GM18861 (cell line): Measurements from ENCODE around the gene NFIL3.
A peak's percentile ranks its signal among the peaks of the same experiment; 100 is the strongest.

Experiments
- ATAC-seq: cut with Tn5 transposase; IDR thresholded peaks from one replicate; pipeline ENCODE4 v1.9.1; 2021; ENCODE audit not compliant: unreplicated experiment

The NFIL3 gene

GRCh38 chr9:91422758-91423711 lies 597 bp downstream of the NFIL3 start:
- ATAC-seq = peak; percentile 24

- ATAC-seq = no peak
Measured at GRCh38 chr9:91421971-91422757, 1.5 kb downstream of the NFIL3 start.

GRCh38 chr9:91421128-91421765 lies 2.4 kb downstream of the NFIL3 start:
- ATAC-seq = no peak

GRCh38 chr9:91420501-91421127 lies 3.0 kb downstream of the NFIL3 start:
- no peak for ATAC-seq

GRCh38 chr9:91419222-91420191 lies 4.1 kb downstream of the NFIL3 start:
- no peak for ATAC-seq

GRCh38 chr9:91418215-91418610 lies 5.4 kb downstream of the NFIL3 start:
- ATAC-seq = no peak

GRCh38 chr9:91417602-91418214 lies 5.9 kb downstream of the NFIL3 start:
- no peak for ATAC-seq

- no peak for ATAC-seq
Measured at GRCh38 chr9:91416096-91416712, 7.4 kb downstream of the NFIL3 start.

GRCh38 chr9:91415290-91415689 lies 8.3 kb downstream of the NFIL3 start:
- ATAC-seq = peak; percentile 97

GRCh38 chr9:91412941-91413340 lies 10.7 kb downstream of the NFIL3 start:
- ATAC-seq = no peak

GRCh38 chr9:91411096-91411771 lies 12.4 kb downstream of the NFIL3 start:
- no peak for ATAC-seq

- ATAC-seq = no peak
Measured at GRCh38 chr9:91410161-91410560, 13.5 kb downstream of the NFIL3 start.

GRCh38 chr9:91408475-91408874 lies 15.2 kb downstream of the NFIL3 start:
- ATAC-seq = no peak

GRCh38 chr9:91407580-91408318 lies 15.9 kb downstream of the NFIL3 start:
- no peak for ATAC-seq

GRCh38 chr9:91405343-91406077 lies 18.1 kb downstream of the NFIL3 start:
- ATAC-seq = no peak

GRCh38 chr9:91403665-91404543 lies 19.7 kb downstream of the NFIL3 start:
- ATAC-seq = no peak
